ENCODE measurements around the gene PFKFB3.
"Not testable (repeated sequence)": the region's sequence is repeated elsewhere in the genome, so short reads cannot be mapped to it uniquely, and the experiment has no call there.

Gene PFKFB3

DNA sequence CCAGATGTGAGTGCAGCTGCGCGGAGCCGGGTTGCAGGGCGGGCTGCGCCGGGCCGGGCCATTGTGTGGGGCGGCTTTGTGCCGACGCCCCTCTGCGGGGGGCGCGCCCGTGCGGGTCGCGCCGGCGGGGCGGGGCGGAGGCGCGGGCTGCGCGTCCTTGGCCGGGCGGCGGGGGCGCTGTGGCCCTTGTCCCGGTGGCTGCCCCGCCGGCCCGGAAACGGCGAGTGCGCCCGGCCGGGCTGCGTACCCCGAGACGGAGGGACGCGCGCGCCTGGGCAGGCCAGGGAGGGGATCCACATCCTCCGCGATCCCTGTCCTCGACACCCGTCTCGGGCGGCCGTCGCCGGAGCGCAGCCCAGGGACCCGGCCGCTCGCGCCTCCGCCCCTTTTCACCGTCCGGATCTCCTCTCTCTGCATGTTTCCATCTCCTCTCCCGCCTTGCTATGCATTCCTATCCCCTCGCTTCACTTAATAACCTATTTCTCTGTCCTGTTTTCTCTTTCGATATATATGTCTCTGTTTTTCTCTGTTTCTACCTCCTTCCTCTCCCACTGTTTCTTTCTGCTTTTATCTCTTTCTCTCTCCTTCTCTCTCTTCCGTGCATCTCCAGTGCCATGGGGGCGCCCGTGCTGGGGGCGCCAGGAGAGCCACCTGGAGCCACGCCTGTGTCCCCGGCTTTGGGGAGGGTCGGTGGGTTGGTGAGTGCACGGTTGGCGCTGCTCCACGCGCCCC lies 765 bp downstream of the PFKFB3 start:
- DNase-seq = no peak

DNA sequence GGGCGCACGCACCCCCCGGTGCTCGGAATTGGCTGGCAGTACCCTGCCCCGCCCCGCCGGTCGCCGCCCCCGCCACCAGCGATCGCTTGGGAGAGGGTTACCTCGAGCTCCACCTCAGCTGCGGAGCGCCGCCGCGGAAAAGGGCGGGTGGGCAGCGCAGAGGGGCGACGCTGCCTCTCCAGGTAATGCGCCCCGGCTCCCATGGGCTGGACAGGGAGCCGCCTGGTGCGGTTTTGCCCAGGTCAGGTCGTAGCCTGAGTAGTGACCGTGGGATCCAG lies 1.3 kb downstream of the PFKFB3 start:
- DNase-seq = no peak

DNA sequence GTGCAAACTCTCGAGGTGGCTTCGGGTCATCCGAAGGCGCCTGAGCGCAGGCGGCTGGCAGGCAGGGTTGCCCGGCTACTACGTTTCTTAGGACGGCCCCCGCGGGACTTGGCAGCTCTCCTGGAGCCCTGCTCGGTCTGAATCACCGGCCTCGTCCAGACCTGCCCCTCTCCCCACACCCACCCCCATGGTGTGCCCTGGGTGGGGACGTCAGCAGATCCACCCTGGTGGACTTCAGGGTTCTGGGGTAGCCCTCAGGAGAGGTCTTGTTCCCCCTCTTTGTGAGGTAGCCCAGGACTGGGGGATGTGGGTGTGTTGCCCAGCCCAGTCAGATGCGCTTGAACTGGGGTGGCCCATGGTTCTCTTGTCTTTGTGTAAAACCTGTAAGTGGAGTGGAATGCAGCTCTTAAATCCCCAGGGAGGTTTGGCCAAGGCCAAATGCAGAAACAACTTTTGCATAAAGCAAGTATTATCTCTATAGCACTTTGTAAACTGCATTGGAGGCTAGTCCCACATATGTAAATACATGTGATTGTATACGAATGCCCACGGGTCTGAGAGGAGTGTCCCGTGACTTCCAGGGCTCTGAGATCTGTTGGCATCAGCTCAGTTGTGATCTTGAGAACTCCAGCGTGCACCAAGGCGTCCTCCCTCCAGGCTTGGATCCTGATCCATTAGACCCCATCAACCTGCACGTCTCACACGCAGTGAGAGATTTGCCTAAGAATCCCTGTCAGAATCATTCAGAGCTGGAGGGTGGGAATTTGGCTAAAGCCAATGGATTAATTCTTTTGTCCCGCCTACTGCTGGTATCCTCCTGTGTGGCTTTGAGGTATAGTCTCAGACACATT lies 1.8 kb downstream of the PFKFB3 start:
- no peak for DNase-seq

DNA sequence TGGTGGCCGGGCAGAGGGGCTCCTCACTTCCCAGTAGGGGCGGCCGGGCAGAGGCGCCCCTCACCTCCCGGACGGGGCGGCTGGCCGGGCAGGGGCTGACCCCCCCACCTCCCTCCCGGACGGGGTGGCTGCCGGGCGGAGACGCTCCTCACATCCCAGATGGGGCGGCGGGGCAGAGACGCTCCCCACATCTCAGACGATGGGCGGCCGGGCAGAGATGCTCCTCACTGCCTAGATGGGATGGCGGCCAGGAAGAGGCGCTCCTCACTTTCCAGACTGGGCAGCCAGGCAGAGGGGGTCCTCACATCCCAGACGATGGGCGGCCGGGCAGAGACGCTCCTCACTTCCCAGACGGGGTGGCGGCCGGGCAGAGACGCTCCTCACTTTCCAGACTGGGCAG lies 3.8 kb downstream of the PFKFB3 start:
- DNase-seq = not testable (repeated sequence)

DNA sequence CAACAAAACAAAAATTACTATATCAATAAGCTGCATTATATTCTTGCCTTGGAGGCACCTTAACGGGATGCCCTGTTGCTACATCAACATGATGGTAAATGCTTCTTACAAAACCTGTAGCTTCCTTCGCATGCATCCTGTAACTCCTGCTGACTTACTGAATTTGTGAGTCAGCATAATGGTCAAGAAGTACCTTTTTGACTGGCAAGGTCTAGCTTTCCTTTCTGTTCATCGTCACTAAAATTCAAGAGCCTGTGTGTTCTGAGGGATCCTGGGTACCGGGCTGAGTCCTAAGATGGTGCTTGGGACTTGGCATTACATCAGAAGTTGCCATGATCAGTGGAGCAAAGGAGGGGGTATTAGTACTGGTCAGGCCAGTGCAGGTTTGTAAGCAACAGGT lies 4.9 kb downstream of the PFKFB3 start:
- DNase-seq = no peak

DNA sequence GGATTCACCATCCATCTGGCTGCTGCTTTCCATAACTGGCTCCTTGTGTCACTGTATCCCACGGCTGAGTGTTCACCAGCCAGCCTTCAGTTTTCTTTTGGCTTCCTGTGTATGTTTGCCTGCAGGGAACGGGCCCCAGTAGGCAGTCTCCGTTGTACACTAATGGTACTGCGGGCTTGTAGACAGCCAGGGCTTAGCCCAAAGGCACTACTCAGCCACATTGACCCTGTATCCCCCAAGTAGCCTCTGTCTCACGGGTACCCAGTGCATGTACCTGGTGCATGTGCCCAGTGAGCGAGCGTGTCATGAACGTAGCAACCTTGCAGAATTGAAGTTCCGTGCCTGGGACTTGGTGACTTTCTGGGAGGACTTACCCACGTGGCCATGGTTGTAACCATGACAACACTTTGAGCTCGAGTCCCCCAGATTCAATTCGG lies 6.1 kb downstream of the PFKFB3 start:
- DNase-seq = no peak

DNA sequence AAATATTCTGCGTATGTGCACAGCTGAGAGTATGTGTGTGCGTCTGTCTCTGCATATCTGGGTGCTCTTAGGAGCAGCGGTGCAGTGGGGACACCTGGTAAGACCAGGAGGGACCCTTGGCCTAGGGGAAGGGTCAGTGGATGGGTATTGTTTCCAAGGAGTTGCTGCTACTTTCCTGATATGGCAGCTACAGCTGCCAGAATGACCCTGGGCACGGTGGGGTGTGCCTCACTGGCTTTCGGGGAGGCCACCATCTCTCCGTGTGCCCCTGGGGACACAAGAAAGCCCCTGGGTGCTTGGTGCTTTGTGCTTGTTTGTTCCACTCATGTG lies 8.6 kb downstream of the PFKFB3 start:
- no peak for DNase-seq

DNA sequence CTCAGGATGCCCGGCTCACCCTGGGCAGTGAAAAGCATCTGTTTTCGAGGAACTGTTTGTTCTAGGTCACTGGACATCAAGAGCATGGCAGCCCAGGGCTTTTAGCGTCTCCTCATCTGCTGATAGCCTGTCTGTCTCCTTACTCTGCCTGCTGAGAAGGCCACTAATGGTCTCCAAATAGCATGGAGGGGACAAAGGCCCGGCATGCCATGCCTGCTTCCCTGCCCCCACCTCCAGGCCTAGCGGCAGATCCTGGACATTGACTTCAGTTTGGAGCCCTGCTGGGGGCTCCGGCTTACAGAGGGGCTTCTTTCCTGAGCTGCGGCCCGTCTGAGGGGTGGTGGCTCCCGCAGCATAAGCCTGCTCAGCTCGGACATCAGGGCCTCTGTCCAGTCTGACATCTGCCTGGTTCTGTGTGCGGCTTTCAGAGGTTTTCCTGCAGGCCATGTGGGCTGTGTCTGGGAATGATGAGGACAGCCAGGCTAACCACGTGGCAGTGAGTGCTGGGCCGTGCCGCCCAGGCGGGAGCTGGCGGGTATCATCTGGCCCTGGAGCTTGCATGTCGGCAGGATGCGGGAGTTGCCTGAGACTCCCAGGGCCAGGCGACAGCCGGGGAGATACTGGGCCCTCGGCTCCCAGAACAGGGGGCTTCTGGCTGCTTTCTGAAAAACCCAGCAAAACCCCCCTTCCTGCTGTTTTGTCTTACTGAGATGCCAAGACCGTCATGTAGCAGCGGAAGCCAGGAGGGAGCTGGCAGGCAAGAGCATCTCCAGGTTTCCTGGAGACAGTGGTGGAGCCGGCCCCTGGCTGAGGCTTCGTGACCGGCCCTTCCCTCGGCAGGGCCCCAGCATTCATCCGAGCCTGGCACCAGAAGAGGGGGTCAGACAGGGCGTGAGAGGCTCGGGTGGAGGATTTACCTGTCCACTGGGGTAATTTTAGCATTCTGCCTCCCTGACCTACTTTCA lies 9.2 kb downstream of the PFKFB3 start:
- DNase-seq = no peak

DNA sequence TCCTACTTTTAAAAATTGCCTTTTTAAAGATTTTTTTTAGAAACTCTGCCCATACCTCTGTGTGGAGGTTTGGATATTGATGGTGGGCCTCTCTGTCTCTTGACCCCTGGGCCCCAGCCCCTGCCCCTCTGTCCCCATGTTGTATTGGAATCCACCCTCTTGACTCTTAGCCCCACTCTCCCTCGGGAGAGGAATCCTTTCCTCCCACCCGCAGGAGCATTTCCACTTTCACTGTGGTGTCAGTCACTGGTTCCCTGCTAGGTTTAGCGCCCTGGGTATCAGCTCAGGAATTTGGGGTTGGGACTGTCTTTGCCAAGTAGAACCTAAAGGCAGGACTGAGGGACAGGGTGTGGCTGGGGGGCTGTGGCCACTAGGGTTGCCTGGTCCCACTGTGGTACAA lies 10.1 kb downstream of the PFKFB3 start:
- DNase-seq = no peak

DNA sequence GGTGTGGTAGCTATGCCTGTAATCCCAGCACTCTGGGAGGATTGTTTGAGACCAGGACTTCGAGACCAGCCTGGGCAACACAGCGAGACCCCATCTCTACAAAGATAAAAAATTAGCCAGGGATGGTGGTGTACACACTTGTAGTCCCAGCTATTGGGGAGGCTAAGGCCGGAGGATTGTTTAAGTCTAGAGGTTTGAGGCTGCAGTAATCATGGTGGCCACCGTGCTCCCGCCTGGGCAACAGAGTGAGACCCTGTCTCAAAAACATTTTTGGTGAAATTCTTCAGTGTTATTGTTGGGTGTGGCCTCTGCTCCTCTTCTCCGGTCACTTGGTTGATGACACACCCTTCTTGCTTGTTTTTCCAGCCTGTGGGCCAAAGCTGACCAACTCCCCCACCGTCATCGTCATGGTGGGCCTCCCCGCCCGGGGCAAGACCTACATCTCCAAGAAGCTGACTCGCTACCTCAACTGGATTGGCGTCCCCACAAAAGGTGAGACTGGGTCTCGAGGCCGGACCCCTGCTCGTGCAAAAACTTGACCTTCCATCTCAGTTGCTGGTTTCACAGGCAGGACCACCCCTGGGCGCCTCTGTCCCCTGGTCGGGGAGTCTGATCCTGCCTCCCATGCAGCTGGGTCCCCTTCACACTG lies 10.6 kb downstream of the PFKFB3 start:
- no peak for DNase-seq

DNA sequence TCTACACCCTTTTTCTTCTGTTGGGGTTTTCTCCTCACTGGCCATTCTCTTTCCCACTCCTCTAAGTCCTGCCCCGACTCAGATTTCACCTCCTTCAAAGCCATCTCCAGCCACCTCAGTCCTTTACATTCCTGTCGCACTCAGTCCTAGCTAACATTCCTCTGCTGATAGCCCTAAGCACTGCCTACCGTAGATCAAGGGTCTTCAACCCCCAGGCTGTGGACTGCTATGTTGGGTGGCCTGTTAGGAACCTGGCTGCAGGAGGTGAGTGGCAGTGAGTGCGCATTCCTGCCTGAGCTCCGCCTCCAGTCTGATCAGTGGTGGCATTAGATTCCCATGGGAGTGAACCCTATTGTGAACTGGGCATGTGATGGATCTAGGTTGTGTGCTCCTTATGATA lies 11.2 kb downstream of the PFKFB3 start:
- DNase-seq = no peak

DNA sequence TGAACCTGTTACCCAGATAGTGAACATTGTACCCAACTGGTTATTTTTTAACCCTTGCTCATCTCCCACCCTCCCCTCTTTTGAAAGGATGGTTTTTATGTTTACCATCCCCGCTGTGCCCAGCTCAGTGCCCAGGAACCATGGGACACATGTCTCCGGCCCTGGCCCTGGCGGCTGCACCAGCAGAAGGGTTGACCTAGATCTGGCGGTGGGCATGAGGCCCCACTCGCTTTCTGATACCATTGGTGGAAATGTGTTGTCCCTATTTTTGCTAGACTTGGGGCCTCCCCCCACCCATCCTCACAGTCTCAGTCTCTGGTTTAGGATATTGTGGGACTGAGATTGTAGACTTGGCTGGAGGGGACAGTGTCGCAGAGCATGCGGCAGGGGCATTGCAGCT lies 11.9 kb downstream of the PFKFB3 start:
- no peak for DNase-seq

DNA sequence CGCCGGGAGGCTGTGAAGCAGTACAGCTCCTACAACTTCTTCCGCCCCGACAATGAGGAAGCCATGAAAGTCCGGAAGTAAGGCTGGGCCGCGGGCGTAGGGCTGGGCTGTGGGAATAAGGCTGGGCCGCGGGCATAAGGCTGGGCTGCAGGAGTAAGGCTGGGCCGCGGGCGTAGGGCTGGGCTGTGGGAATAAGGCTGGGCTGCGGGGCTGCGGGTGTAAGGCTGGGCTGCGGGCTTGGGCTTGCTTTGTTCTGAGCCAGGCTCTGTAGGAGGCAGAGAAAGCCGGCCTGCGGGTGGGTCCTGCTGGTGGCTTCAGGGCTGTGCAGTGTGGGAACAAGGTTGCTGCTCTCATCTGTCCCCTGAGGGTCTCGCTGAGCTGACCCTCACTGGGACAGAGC lies 12.5 kb downstream of the PFKFB3 start:
- DNase-seq = no peak

DNA sequence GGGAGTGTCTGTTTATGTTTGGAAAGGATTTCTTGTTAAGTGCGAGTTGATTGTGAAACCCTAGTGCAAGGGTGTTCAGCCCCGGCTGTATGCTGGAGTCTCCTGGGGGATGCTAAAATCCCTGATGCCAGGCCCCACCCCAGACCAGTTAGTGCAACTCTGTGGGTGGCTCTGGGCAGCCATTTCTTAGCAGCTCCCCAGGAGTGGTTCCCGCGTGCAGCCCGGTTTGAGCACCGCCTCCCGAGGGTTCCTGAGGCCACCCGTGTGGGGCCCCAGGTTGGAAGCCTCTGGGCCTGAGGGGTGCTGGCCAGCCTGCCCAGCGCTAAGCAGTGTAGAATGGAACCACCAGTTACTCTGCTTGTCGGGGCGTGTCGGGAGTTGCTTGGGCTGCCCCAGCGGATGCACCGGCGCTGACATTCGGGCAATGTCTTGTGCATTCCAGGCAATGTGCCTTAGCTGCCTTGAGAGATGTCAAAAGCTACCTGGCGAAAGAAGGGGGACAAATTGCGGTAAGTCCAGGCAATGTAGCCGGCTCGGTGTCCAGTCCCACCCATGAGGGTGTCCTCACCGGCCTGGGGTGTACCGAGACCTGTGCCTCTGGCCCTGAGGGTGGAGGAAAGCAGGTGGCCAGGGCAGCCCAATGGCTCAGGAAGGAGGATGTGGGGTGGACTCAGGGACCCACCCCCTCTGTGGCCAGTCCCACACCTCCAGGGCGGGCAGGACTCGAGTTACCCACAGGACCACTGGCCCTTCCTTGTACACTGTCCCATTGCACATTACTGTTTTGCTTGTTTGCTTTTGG lies 13.2 kb downstream of the PFKFB3 start:
- DNase-seq = no peak

DNA sequence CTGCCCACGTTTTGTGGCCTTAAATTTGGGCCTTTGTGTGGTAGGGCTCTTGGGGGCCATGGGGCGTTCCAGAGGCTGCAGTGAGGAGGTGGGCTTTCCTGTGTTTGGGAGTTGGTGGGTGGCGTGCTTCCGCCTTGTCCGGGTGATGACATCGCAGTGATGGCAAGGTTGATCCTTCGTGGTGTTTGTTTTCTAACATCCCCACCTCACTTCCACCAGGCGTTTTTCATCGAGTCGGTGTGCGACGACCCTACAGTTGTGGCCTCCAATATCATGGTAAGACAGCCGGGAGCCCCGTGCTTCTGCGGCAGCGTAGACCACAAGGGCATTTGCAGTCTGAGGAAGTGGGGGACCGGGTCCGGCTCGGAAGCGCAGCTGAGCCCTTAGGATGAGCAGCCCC lies 14.2 kb downstream of the PFKFB3 start:
- no peak for DNase-seq

DNA sequence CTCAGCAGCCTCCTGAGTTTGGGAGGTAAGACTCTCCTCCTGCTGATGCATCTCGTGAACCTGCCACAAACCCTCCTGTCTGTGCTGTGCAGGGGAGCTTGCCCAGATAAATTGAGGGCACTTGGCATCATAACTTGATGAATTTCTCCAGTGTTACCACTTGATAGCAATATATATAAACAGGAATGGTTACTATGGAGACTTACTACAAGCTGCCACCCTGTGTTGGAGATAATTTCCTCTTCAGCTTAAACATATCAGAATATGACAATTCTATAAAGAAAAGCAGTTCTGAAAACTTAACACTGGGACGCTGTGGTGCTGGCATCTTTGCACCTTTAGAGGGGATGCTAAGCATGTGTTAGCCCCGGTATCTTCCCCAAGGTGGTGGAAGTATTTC lies 14.9 kb downstream of the PFKFB3 start:
- no peak for DNase-seq

DNA sequence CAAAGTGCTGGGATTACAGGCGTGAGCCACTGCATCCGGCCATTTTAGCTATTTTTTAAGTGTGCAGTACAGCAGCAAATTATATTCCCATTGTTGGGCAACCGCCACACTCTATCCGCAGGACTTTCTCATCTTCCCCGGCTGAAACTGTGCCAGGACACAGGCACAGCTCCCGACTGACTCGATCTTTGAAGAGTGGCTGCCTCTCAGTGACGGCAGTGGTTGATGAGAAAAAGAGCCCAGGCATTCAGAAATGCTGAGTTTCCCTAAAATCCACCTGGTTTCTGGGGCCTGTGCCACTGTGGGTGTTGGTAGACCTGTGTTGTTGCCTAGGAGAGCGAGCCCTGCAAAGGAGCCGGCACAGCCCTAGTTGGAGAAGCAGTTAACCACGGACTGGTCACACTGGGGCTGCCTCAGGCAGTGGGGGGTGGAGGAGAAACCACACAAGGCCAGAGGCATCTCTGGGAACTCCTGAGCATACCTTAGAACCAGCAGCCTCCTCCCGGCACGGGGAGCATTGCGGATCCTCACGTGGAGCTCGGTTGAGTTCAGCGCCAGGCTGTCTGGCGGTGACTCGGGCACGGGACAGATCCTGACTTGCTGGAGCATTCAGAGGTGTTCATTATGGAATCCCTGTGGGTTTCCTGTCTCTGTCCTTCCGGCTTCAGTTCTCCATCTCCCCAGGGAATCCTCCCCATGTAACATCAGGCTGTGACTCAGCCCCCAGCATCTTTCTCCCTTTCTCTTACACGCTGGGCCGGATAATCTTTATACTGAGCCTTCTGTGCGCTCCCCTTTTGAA lies 16.2 kb downstream of the PFKFB3 start:
- DNase-seq = no peak

DNA sequence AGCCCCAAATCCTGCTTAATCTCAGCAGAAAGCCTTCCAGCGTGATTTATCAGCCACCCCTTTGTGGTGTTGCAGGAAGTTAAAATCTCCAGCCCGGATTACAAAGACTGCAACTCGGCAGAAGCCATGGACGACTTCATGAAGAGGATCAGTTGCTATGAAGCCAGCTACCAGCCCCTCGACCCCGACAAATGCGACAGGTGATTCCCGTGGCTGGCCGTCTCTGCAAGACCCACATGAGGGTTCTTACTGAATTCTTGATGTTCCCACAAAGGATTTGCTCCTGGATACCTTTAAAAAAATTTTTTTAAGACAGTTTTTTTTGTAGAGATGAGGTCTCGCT lies 16.7 kb downstream of the PFKFB3 start:
- DNase-seq = no peak

DNA sequence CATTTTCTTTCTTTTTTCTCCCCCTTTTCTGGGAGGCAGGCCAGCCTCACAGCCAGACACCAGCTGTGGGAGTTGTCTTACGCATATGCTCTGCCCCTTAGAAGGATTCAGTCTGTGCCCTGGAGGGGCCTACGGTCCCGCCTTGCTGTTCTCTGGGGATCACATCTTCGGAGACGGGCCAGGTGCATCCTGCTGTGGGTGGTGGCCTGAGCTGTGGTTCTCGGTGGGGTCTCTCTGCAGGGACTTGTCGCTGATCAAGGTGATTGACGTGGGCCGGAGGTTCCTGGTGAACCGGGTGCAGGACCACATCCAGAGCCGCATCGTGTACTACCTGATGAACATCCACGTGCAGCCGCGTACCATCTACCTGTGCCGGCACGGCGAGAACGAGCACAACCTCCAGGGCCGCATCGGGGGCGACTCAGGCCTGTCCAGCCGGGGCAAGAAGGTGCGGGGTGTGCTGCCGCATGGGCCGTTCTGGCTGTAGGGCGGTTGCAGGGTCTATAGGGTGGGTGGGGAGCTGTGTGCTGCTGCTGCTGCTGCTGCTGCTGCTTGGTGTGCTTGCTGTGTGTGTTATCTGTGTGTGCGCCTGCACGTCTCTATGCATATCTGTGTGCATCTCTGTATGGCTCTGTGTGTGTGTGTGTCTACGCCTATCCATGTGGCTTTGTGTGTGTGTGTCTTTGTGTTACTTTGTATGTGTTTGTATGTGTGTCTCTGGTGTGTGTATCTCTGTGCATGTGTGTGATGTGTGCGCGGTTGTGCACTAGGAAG lies 17.9 kb downstream of the PFKFB3 start:
- no peak for DNase-seq

DNA sequence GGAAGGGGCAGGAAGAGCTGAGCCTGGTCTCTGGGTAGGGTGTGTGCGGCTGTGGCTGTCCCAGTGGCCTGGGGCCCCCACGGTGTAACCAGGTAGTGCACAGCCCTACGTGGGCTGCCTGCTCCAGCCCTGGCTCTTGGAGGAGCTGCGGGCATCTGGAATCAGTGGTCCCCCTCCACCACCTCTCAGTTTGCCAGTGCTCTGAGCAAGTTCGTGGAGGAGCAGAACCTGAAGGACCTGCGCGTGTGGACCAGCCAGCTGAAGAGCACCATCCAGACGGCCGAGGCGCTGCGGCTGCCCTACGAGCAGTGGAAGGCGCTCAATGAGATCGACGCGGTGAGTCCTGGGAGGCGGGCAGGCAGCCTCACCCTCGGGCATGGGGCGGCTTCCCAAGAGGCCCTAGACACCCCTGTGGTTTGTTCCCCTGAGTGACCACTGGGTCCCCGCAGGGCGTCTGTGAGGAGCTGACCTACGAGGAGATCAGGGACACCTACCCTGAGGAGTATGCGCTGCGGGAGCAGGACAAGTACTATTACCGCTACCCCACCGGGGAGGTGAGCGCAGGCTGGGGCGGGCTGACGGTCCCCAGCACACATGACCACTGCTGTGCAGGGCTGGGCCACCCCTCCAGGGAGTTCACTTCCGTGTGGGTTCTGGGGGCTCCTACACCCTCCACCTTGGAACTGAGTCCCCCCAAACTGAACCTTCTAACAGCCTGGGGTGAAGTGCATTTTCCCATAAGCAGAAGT lies 18.6 kb downstream of the PFKFB3 start:
- no peak for DNase-seq

Data from NCI-H187 (cell line).